NCI-H2081 treated with DMSO at 0.1 percent for 48 hours (cell line): Measurements from ENCODE around the gene BTAF1.
"Not testable (repeated sequence)": the region's sequence is repeated elsewhere in the genome, so short reads cannot be mapped to it uniquely, and the experiment has no call there.

Experiments used
- DNase-seq: peaks from one replicate; lab custom pipeline; 2025; lab: John Stamatoyannopoulos, UW

BTAF1 gene

GRCh38 chr10:91978585-91978984 is 55.0 kb downstream of the BTAF1 start:
- DNase-seq = no peak

GRCh38 chr10:91980319-91980718 is 56.7 kb downstream of the BTAF1 start:
- DNase-seq = no peak

GRCh38 chr10:91983416-91983815 is 59.8 kb downstream of the BTAF1 start:
- no peak for DNase-seq

- DNase-seq = no peak
These were observed 63.9 kb downstream of the BTAF1 start for GRCh38 chr10:91987397-91988037.

- DNase-seq = no peak
These were observed 68.5 kb downstream of the BTAF1 start for GRCh38 chr10:91992031-91992430.

- DNase-seq = no peak
These were observed 72.7 kb downstream of the BTAF1 start for GRCh38 chr10:91996266-91996665.

GRCh38 chr10:92001581-92001980 is 78.0 kb downstream of the BTAF1 start:
- no peak for DNase-seq

GRCh38 chr10:92001995-92002394 is 78.4 kb downstream of the BTAF1 start:
- no peak for DNase-seq

- DNase-seq = peak; percentile 23
These were observed 79.7 kb downstream of the BTAF1 start for GRCh38 chr10:92003258-92003657.

GRCh38 chr10:92005978-92006377 is 82.4 kb downstream of the BTAF1 start:
- no peak for DNase-seq

GRCh38 chr10:92009445-92009844 is 85.9 kb downstream of the BTAF1 start:
- no peak for DNase-seq

GRCh38 chr10:92010047-92010735 is 86.6 kb downstream of the BTAF1 start:
- DNase-seq = no peak

- DNase-seq = no peak
These were observed 88.1 kb downstream of the BTAF1 start for GRCh38 chr10:92011560-92012214.

GRCh38 chr10:92014620-92015019 is 91.0 kb downstream of the BTAF1 start:
- peak; percentile 40 for DNase-seq

GRCh38 chr10:92024700-92025099 is 101.1 kb downstream of the BTAF1 start:
- no peak for DNase-seq

GRCh38 chr10:92025340-92025739 is 101.8 kb downstream of the BTAF1 start:
- not testable (repeated sequence) for DNase-seq

GRCh38 chr10:92027141-92027540 is 103.6 kb downstream of the BTAF1 start:
- DNase-seq = no peak

- no peak for DNase-seq
These were observed 108.0 kb downstream of the BTAF1 start for GRCh38 chr10:92031580-92031979.

- not testable (repeated sequence) for DNase-seq
These were observed 109.5 kb downstream of the BTAF1 start for GRCh38 chr10:92033070-92033469.

GRCh38 chr10:92038949-92039348 is 115.4 kb downstream of the BTAF1 start:
- no peak for DNase-seq

- DNase-seq = no peak
These were observed 119.0 kb downstream of the BTAF1 start for GRCh38 chr10:92042541-92042940.

GRCh38 chr10:92045641-92046106 is 122.1 kb downstream of the BTAF1 start:
- DNase-seq = no peak

GRCh38 chr10:92047215-92047614 is 123.6 kb downstream of the BTAF1 start:
- DNase-seq = no peak
